HCT116 (cell line): ENCODE measurements around the gene GRHL1. TPM values are rescaled to one million over a fixed set of nuclear protein-coding genes. Genes with fewer than 3 reads are reported as not detected.
A peak's percentile ranks its signal among the peaks of the same experiment; 100 is the strongest.

Experiments used
- ATAC-seq: fragments of 200-7000 bp; cut with Tn5 transposase; 2 replicates; pipeline ENCODE4 v1.9.1; 2020; ENCODE audit warnings: mild to moderate bottlenecking, moderate library complexity
- BruUV-seq: library from RNA; stranded (reverse); fragments of 400-500 nt; replicated peaks from 2 replicates; lab custom pipeline; 2021; lab: Mats Ljungman, UMichigan
- CTCF ChIA-PET: fragments of 300-600 bp; sonication (Branson Sonifier 250); formaldehyde crosslinking; loops from one replicate; lab custom pipeline; 2021; ENCODE audit warnings: antibody characterized with exemption; lab: Charles Lee
- POLR2A ChIA-PET: fragments of 300-600, 350-600 bp; sonication (Branson Sonifier 250); formaldehyde crosslinking; loops from one replicate; lab custom pipeline; 2021; ENCODE audit warnings: antibody characterized with exemption; lab: Charles Lee
- RAD21 ChIA-PET, 2 experiments: fragments of 300-600 bp; sonication (Branson Sonifier 250); formaldehyde crosslinking; loops; one replicate each; lab custom pipeline; 2023; ENCODE audit warnings: low total read pairs in 2 of 2; ENCODE audit not compliant: uncharacterized antibody in 2 of 2, unreplicated experiment in 2 of 2, low non-redundant PET in 1 of 2; lab: Charles Lee
- DNase-seq: peaks from one replicate; pipeline ENCODE4 v3.0.0-alpha.2; 2010; ENCODE audit warnings: low read depth, low spot score
- H2AFZ ChIP-seq: fragments of 200-600 bp; shearing (Covaris generic), sonication (generic); 2 replicates; pipeline ENCODE4 v1.6.1; 2017; ENCODE audit warnings: low read depth, mixed run types, mixed read lengths, antibody characterized with exemption, low read length; ENCODE audit not compliant: poor library complexity, severe bottlenecking
- H3K27ac ChIP-seq: 2 replicates; pipeline ENCODE4 v1.5.1; 2012; ENCODE audit warnings: low read depth, low read length
- H3K27me3 ChIP-seq: fragments of 200-600 bp; sonication (generic); 2 replicates; pipeline ENCODE4 v1.6.1; 2016; ENCODE audit warnings: mixed run types, low read length, mixed read lengths; ENCODE audit not compliant: insufficient read depth
- H3K36me3 ChIP-seq, 2 experiments: fragments of 200-500 bp in 1 of 2; fragments of 200-600 bp in 1 of 2; sonication (Bioruptor generic) in 1 of 2; sonication (generic) in 1 of 2; 2 replicates each; pipeline versions ENCODE4 v1.5.1 to v1.6.1; 2014 to 2016; ENCODE audit warnings: low read length in 2 of 2, inconsistent platforms in 1 of 2, mixed read lengths in 1 of 2, mixed run types in 1 of 2; ENCODE audit not compliant: insufficient read depth in 2 of 2, control insufficient read depth in 1 of 2
- H3K4me1 ChIP-seq, 2 experiments: fragments of 200-600 bp in 1 of 2; sonication (generic) in 1 of 2; 2 replicates each; pipeline versions ENCODE4 v1.5.1 to v1.6.1; 2012 to 2017; ENCODE audit warnings: low read length in 2 of 2, inconsistent platforms in 1 of 2, mild to moderate bottlenecking in 1 of 2, mixed read lengths in 1 of 2, mixed run types in 1 of 2, moderate library complexity in 1 of 2; ENCODE audit not compliant: insufficient read depth in 2 of 2, control insufficient read depth in 1 of 2
- H3K4me2 ChIP-seq: fragments of 200-600 bp; sonication (generic); 2 replicates; pipeline ENCODE4 v1.6.1; 2017; ENCODE audit warnings: mixed run types, low read length, mixed read lengths
- H3K4me3 ChIP-seq, 2 experiments: fragments of 200-600 bp in 1 of 2; sonication (generic) in 1 of 2; replicated peaks in 1 of 2; 2 replicates each; pipeline ENCODE4 v1.5.1; 2011 to 2016; ENCODE audit warnings: low read length in 2 of 2, control low read depth in 1 of 2, low read depth in 1 of 2, mild to moderate bottlenecking in 1 of 2, mixed read lengths in 1 of 2, mixed run types in 1 of 2
- H3K79me2 ChIP-seq: fragments of 200-600 bp; sonication (generic); 2 replicates; pipeline ENCODE4 v1.6.1; 2017; ENCODE audit warnings: mild to moderate bottlenecking, mixed run types, low read length, moderate library complexity, mixed read lengths; ENCODE audit not compliant: insufficient read depth
- H3K9ac ChIP-seq: fragments of 200-600 bp; sonication (generic); 2 replicates; pipeline ENCODE4 v1.6.1; 2016; ENCODE audit warnings: low read length, mixed read lengths
- H3K9me2 ChIP-seq: fragments of 200-600 bp; sonication (generic), shearing (Covaris generic); 2 replicates; pipeline ENCODE4 v1.6.1; 2017; ENCODE audit warnings: mixed run types, mild to moderate bottlenecking, moderate library complexity; ENCODE audit not compliant: insufficient read depth
- H3K9me3 ChIP-seq, 2 experiments: fragments of 200-500 bp in 1 of 2; fragments of 200-600 bp in 1 of 2; sonication (Bioruptor generic) in 1 of 2; sonication (generic) in 1 of 2; 2 replicates each; pipeline ENCODE4 v1.6.1; 2014 to 2017; ENCODE audit warnings: low read length in 2 of 2, mixed read lengths in 2 of 2, inconsistent platforms in 1 of 2, low read depth in 1 of 2, mild to moderate bottlenecking in 1 of 2, mixed run types in 1 of 2, moderate library complexity in 1 of 2; ENCODE audit not compliant: control insufficient read depth in 1 of 2, insufficient read depth in 1 of 2
- H4K20me1 ChIP-seq: fragments of 200-600 bp; sonication (generic), shearing (Covaris generic); 2 replicates; pipeline ENCODE4 v1.6.1; 2017; ENCODE audit warnings: mixed run types, mild to moderate bottlenecking, moderate library complexity; ENCODE audit not compliant: insufficient read depth
- CBX3 ChIP-seq: IDR thresholded peaks from 2 replicates; pipeline ENCODE4 v1.6.1; 2012; ENCODE audit warnings: low read depth
- CTCF ChIP-seq, 3 experiments: fragments of 200-600 bp in 1 of 3; sonication (generic) in 1 of 3; IDR thresholded peaks in 2 of 3; conservative IDR thresholded peaks in 1 of 3; 2 replicates each; pipeline ENCODE4 v1.5.1; 2012 to 2017; ENCODE audit warnings: low read depth in 2 of 3, low read length in 2 of 3, antibody characterized with exemption in 1 of 3, borderline replicate concordance in 1 of 3, control low read depth in 1 of 3, mild to moderate bottlenecking in 1 of 3, mixed read lengths in 1 of 3, mixed run types in 1 of 3, moderate library complexity in 1 of 3; ENCODE audit not compliant: insufficient read depth in 1 of 3
- EZH2 ChIP-seq: fragments of 200-600 bp; sonication (generic); IDR thresholded peaks from 2 replicates; pipeline ENCODE4 v1.6.1; 2017; ENCODE audit warnings: antibody characterized with exemption, mixed run types
- EZH2phosphoT487 ChIP-seq: fragments of 200-600 bp; IDR thresholded peaks from 2 replicates; pipeline ENCODE4 v1.6.1; 2018; ENCODE audit warnings: antibody characterized with exemption, borderline replicate concordance
- FOSL1 ChIP-seq: IDR thresholded peaks from 2 replicates; pipeline ENCODE4 v1.6.1; 2012; ENCODE audit warnings: low read depth
- JUND ChIP-seq: IDR thresholded peaks from 2 replicates; pipeline ENCODE4 v1.6.1; 2012
- MAX ChIP-seq: IDR thresholded peaks from 2 replicates; pipeline ENCODE4 v1.6.1; 2012
- POLR2A ChIP-seq: IDR thresholded peaks from 2 replicates; pipeline ENCODE4 v1.7.0; 2011; ENCODE audit warnings: borderline replicate concordance; ENCODE audit not compliant: insufficient read depth, insufficient read length; ENCODE audit errors: extremely low read depth
- RAD21 ChIP-seq: IDR thresholded peaks from 2 replicates; pipeline ENCODE4 v1.6.1; 2012; ENCODE audit warnings: low read depth, mild to moderate bottlenecking
- SIN3A ChIP-seq: IDR thresholded peaks from 2 replicates; pipeline ENCODE4 v1.6.1; 2012; ENCODE audit warnings: low read depth
- SP1 ChIP-seq: IDR thresholded peaks from 2 replicates; pipeline ENCODE4 v1.6.1; 2012; ENCODE audit warnings: low read depth
- SRF ChIP-seq: IDR thresholded peaks from 2 replicates; pipeline ENCODE4 v1.6.1; 2012; ENCODE audit warnings: low read depth
- TCF7L2 ChIP-seq: IDR thresholded peaks from 2 replicates; pipeline ENCODE4 v1.7.0; 2011; ENCODE audit warnings: borderline replicate concordance, inconsistent platforms; ENCODE audit not compliant: insufficient read depth, insufficient read length; ENCODE audit errors: extremely low read depth
- YY1 ChIP-seq: IDR thresholded peaks from 2 replicates; pipeline ENCODE4 v1.6.1; 2011; ENCODE audit warnings: low read length, low read depth, moderate library complexity, mild to moderate bottlenecking; ENCODE audit not compliant: insufficient replicate concordance; ENCODE audit errors: extremely low read depth
- ZFX ChIP-seq: fragments of 450-650 bp; IDR thresholded peaks from 2 replicates; pipeline ENCODE4 v1.6.1; 2017
- ZNF274 ChIP-seq: fragments of 200-500 bp; sonication (Bioruptor generic); IDR thresholded peaks from 2 replicates; pipeline ENCODE4 v1.6.1; 2014; ENCODE audit warnings: mild to moderate bottlenecking, low read depth, low read length, inconsistent platforms
- intact Hi-C: fragments of 100-400 bp; cut with micrococcal nuclease; formaldehyde crosslinking; loops from 2 replicates; pipeline ENCODE4 v1.10.0; 2022
- total RNA-seq: library from RNA; stranded (reverse); gene quantifications from one replicate; pipeline ENCODE4 v1.2.1, GENCODE V29; 2021; ENCODE audit not compliant: unreplicated experiment

GRHL1 gene
- total RNA-seq, 1 experiment from 2014 or later, result 8.5 TPM

GRCh38 chr2:9937258-9937657 lies 14.2 kb upstream of the GRHL1 start:
- BruUV-seq, result no TSS peak
- H3K9ac ChIP-seq, result no peak overlapping the region
- RAD21 ChIA-PET, result no interaction called here
- no peak overlapping the region for H3K4me2 ChIP-seq
- CTCF ChIA-PET, result no interaction called here
- peaks cover 0 to 6% of the 10 kb centered on the region in 2 experiments; a peak in 1 of 4 replicates for H3K36me3 ChIP-seq
- no peak for TF ChIP-seq SP1
- TF ChIP-seq CTCF (IDR thresholded peaks at IDR 0.05 in 2 of 3, conservative IDR thresholded peaks at IDR 0.05 in 1 of 3; ENCODE audit: borderline replicate concordance in 1 of 3, insufficient read depth in 1 of 3, low read depth in 2 of 3, low read length in 2 of 3), result no peak
- TF ChIP-seq SIN3A, result no peak
- no peak for TF ChIP-seq CBX3
- TF ChIP-seq POLR2A, result no peak
- no peak for TF ChIP-seq EZH2phosphoT487
- no peak for TF ChIP-seq FOSL1
- TF ChIP-seq JUND, result no peak
- TF ChIP-seq RAD21, result no peak
- intact Hi-C loops, result no loop called here
- H3K4me1 ChIP-seq, result peaks cover 0 to 6% of the 10 kb centered on the region in 2 experiments; a peak in 2 of 4 replicates
- ATAC-seq (no peak), DNase-seq (no peak)
- H2AFZ ChIP-seq, result no peak overlapping the region
- H3K27me3 ChIP-seq, result no peaks in the 10 kb centered on the region
- POLR2A ChIA-PET, result no interaction called here
- H4K20me1 ChIP-seq, result no peaks in the 10 kb centered on the region
- no peaks in the 10 kb centered on the region for H3K9me2 ChIP-seq
- H3K9me3 ChIP-seq, result no peaks in the 10 kb centered on the region
- H3K27ac ChIP-seq, result no peak overlapping the region
- H3K4me3 ChIP-seq, result no peak overlapping the region
- no peaks in the 10 kb centered on the region for H3K79me2 ChIP-seq

GRCh38 chr2:9937968-9938367 lies 13.5 kb upstream of the GRHL1 start:
- Histone ChIP-seq H3K4me1 (peaks cover 0 to 6% of the 10 kb centered on the region in 2 experiments; a peak in 2 of 4 replicates), H3K36me3 (peaks cover 0 to 6% of the 10 kb centered on the region in 2 experiments; a peak in 1 of 4 replicates), H3K9me3 (no peaks in the 10 kb centered on the region), H4K20me1 (no peaks in the 10 kb centered on the region), H3K27me3 (no peaks in the 10 kb centered on the region), H3K4me2 (no peak overlapping the region), H3K4me3 (no peak overlapping the region), H2AFZ (no peak overlapping the region), H3K27ac (no peak overlapping the region), H3K9me2 (no peaks in the 10 kb centered on the region), H3K79me2 (no peaks in the 10 kb centered on the region), H3K9ac (no peak overlapping the region)
- no peak for DNase-seq
- RAD21 ChIA-PET, result no interaction called here
- no peak for TF ChIP-seq YY1
- TF ChIP-seq EZH2, result no peak
- no peak for TF ChIP-seq EZH2phosphoT487
- no peak for TF ChIP-seq ZNF274
- TF ChIP-seq TCF7L2, result no peak
- TF ChIP-seq MAX, result no peak
- TF ChIP-seq SIN3A, result no peak
- no peak for TF ChIP-seq ZFX
- TF ChIP-seq SRF, result no peak
- no peak for TF ChIP-seq FOSL1
- POLR2A ChIA-PET, result no interaction called here
- ATAC-seq, result peak; percentile 53; the same call in 1 of the 2 replicates
- CTCF ChIA-PET, result no interaction called here
- no TSS peak for BruUV-seq
- intact Hi-C loops, result no loop called here
